Prostate gland (tissue), 2 donors: Measurements from ENCODE around the gene JMJD8.

ENCODE experiments used
- POLR2A ChIP-seq: fragments of 450-650 bp; IDR thresholded peaks from one replicate; pipeline ENCODE4 v1.6.1; 2016; ENCODE audit warnings: antibody characterized with exemption, mild to moderate bottlenecking
- TF ChIP-seq, protein P1 (sequence below), 4 experiments: fragments of 200-600 bp in 2 of 4; fragments of 450-650 bp in 2 of 4; sonication (generic) in 2 of 4; IDR thresholded peaks; 1 replicate in 3 of 4; 2 replicates in 1 of 4; pipeline ENCODE4 v1.5.1; 2016 to 2019; ENCODE audit warnings: antibody characterized with exemption in 4 of 4, mild to moderate bottlenecking in 2 of 4, moderate library complexity in 2 of 4

DNA sequence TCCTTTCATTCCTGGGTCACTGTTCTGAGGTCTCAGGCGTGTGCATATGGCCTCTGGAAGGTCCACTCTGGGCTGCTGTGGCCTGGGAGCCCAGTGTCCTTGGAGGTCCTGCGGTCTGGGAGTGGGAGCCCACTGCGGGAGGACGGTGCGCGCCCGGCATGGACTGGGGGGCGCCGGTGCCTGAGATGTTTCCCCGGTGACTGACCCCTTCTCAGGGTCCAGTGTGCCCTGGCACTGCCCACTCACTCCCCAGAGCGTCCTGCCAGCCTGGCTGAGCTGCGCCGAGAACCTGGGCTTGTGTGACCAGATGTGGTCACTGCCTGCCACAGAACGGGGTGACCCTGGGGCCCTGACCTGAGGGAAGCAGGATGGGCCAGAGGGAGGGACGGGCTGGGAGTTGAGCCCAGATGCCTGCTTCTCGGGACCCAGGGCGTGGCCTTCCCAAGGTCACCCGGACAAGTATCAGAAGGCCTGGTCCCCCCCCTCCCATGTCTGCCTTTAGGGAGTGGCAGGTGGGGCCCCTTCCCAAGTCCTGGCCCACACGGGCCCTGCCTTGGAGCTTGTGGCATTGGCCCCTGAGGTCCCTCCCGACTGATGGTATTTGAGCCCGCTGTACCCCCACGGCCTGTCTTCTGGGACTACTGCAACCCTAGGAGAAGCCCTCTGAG, 9.8 kb downstream of the JMJD8 start:
- TF ChIP-seq, protein P1, sequence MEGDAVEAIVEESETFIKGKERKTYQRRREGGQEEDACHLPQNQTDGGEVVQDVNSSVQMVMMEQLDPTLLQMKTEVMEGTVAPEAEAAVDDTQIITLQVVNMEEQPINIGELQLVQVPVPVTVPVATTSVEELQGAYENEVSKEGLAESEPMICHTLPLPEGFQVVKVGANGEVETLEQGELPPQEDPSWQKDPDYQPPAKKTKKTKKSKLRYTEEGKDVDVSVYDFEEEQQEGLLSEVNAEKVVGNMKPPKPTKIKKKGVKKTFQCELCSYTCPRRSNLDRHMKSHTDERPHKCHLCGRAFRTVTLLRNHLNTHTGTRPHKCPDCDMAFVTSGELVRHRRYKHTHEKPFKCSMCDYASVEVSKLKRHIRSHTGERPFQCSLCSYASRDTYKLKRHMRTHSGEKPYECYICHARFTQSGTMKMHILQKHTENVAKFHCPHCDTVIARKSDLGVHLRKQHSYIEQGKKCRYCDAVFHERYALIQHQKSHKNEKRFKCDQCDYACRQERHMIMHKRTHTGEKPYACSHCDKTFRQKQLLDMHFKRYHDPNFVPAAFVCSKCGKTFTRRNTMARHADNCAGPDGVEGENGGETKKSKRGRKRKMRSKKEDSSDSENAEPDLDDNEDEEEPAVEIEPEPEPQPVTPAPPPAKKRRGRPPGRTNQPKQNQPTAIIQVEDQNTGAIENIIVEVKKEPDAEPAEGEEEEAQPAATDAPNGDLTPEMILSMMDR (IDR thresholded peaks at IDR 0.05), result no peak
- no peak for TF ChIP-seq POLR2A
